ENCODE measurements around the gene AMOTL2.

The AMOTL2 gene

DNA sequence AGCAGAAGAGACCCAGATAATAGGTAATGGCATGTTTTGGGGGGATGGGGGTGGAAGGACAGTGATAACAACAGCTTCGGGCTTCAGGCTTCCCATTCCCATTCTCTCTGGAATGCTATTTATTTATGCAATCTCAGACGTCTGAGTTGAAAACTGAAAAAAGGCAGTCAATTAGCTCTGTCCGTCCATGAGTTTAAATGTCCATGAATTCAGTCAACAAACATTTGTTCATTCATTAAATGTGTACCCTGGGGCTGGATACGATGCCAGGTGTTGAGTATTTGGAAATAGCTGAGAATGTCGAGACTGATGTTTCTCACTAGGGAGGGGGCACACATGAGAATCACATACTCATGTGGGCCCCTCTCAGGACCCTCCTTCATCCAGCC, 42.4 kb downstream of the AMOTL2 start:
- DNase-seq = no peak

DNA sequence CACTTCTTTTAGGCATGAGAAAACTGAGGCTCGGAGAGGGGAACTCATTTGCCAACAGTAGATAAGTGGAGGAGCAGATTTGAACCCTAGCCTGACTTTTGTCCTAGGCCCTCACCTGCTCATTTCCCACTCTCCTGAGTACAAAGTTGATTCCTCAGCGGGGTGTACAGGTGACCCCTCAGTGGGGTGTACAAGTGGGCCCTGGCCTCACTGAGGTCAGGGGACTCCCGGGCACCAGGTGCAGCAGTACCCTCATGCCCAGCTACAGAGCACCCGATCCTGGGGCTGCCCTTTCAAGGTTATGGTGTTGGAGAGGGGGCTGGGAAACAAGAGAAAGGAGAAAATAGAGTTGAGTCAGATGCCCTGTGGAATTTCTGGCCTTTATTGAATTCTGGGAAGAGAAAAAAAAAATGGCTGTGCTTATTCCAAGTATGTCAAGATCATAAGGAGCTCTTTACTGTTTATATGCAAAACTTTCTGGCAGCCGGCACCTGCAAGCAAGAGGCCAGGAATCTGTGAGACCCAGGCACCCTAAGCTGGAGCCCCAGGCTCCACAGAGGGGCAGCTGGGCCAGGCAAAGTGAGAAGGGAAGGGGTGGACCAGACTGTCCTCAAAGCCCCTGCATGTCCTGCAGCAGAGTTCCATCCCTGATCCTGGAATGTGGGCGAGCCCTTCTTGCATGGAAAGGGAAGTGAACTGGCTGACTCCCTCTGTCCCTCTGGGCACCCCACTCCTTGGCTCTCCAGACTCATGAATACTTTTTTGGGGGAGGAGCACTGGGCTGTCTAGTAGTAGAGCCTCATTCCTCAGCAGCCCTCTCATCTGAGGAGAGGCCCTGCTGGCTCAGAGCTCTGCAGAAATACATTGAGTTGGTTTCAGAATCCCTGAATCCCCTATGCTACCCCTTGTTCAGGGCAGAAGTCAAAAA, 43.1 kb downstream of the AMOTL2 start:
- DNase-seq = no peak

DNA sequence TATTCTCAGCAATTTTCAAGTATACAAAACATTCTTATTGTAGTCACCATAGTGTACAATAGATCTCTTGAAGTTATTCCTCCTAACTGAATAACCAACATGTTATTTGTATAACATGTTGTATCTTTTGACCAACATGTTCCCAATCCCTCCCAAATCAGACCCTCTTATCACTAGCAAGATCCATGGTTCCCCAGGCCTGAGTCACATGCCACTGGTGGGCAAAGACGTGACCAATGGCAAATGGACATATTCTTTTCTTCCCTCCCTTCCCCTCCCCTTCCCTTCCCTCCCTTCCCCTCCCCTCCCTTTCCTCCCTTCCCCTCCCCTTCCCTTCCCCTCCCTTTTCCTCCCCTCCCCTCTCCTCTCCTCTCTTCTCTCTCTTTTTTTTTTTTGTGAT, 45.4 kb downstream of the AMOTL2 start:
- no peak for DNase-seq

DNA sequence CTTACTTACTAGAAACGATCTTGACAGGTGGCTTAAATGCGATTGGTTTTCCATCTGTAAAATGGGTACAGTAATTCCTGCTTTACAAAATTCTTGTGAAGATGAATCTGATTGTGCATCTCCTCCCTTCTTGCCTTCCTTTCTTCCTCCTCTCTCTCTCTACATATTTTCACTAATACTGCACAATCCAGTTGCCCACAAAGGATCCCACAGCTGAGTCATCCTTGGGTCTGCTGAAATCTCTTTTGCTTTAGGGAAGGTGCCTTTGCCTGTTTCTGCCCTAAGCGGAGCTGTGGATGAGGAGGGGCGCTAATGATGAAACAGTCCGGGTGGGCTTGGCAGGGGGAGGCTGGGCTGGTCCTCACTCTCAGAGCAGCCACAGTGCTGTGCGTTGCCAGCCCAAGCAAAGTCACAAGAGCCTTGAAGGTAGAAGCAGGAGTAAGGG, 46.1 kb downstream of the AMOTL2 start:
- no peak for DNase-seq

DNA sequence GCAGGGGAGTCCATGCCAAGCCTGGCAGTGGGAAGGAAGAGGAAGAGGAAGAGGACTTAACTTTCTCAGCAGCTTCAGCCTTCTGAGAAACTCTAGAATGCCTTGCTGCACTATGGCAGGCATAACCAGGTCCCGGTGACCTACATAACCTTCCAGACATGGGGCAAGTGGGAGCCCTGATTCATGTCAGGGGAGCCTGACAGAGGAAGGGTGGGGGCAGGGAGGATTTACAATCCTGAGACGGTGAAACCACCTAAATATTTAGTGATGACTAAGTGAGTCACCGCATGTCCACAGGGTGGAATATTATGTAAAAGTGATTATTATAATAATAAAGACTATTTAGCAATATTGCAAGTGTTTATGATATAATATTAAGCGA, 46.7 kb downstream of the AMOTL2 start:
- no peak for DNase-seq

DNA sequence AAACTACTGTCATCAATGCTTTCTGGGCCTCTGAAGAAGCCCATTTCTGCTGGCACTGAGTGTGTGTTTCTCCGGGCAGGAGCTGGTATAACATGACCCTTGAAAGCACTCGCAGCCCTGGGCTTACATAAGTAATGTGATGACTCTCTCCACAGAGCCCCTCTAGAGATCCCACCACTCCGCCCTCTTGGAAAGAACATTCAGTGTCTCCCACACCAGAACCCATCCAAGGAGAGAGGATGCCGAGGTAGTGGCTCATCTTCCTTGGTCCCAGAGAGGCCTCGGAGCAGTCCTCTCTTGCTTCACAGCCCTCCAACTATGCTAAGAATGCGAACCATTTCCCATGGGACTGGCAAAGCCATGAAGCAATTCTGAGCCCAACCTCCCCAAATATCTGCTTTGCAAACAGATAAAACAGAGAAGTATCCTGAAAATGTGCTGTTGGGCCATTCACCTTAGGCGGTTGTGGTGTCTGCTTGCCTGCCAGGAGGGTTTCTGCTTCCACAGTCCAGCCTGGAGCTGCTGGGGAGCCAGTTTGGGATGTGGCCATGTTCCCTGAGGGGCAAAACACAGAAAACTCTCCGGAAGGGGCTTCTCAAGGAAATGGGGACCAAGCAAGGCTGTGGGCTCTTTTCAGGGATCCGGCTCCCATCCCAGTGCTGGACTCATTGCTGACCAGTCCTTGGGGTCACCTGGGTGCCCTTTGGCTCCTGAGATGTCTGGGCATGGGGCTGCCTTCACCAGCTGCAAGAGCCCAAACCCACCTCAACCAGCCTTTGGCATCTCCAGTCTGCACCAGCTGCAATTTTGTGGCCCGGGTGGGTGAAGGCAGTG, 47.3 kb downstream of the AMOTL2 start:
- no peak for DNase-seq

DNA sequence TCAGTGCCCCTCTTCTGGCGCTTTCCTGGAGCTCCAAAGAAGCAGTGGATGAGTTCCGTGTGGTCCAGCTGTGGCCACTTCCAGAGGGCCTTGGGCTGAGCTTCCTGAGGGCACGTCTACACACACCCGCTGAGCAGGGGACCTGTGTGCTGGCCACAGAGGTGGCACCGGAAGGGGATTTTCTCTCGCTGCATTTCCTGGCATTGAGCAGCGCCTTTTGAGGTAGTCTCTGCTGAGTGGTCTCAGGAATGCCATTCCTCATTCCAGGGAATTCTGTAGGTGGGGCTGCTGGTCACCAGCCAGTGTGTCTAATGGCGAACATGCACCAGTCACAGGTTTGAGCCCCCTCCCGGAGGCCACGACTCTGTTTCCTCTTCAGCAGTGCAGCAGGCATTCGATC, 48.1 kb downstream of the AMOTL2 start:
- DNase-seq = no peak

DNA sequence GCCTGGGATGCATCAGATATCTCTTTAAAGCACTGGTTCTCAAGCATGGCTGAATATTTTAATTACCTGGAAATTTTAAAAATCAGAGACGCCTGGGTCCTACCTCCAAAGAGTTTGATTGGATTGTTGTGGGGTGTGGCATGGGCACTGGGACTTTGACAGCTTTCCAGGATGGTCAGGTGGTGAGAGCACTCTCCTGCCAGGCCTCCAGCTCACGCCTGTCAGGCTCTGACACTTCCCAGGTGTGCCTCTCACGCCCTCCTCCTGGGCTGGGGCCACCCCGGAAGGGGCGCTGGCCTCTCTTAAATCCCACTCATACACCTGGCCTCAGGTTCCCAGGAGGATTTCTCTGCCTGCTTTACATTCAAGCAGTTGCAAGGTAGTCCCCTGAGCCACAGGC, 48.5 kb downstream of the AMOTL2 start:
- no peak for DNase-seq

DNA sequence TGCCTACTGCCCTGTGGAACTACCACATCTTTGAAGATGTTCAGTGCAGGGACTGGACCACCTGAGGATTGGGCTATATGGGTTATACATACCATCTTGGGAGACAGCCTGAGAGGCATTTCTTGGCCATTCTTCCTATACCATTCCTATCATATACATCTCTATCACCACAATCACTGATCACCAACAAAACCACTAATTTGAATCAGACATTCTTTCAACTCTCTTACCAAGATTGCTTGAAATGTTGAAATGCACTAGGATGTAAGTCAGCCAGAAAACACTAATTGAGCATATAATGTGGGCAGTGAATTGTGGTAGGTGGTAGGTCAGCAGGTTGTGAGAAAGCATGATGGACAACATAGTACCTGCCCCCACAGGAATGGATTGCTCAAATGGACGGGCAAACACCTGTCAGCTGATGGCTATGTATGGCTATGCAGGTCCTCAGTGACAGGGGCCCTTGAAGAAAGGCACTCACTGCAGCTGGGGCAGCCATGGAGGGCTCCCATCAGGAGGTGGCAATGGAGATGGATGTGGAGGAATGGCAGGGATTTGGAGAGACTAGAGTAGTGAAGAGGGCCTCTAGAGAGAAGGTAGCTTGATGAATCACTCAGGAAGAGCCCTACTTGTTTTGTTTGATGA, 49.1 kb downstream of the AMOTL2 start:
- DNase-seq = no peak

DNA sequence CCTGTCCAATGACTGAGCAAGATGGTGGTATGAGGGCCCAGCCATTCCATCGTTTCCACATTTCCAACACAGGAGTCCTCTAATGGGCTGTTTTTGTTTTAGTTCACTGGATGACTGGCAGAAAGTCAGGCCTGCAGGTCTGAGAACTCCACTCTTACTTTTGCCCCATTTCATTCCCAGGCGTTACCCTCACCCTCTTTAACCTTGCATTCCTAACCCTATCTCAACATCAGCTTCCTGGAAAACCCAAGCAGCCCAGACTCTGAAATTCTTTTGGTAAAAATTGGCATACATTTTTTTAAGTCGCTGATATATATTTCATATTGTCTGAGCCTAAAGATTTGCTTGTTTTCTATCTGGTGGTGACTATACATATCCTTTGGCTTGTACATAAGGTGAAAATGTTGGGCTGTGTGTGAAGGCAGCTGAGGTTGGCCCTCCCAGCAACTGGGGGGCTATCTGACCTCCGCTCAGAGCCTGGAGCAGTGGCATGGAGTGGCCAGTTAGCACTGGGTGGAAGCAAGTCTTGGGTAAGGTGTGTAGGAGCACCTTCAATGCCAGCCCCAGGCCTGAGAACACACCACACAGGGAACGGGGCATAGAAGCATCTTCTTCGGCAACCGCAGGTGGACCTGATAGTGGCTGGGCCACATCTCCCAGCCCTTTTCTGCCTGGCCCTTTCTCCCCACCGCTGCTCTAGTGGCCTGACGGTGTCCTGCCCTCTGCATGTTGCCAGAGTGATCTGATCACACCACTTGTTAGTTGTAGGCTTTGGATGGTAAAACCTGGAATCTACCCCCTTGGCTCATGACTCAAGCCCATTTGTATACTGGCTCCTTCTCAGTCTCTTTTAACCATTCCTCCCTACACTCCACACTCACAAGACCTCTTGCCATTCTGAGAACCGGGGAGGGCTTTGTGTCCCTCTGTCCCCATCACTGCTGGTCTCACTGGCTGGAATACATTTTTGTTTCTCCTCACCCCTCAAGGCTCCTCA, 50.0 kb downstream of the AMOTL2 start:
- no peak for DNase-seq

DNA sequence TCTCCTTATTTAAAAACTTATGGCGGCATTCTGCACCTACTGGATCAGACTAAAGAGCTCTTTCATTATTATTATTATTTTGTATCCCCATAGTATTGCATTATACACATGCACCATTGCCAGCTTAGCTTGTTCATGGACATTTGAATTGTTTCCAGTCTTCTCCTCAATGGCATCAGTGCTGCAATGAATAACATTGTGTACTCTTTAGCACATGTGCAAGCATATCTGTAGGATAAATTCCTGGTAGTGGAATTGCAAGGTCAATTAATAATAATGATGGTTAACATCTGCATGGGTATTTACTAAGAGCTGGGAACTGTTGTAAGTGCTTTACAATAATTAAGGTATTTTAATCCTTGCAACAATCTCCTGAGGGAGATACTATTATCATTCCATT, 52.0 kb downstream of the AMOTL2 start:
- no peak for DNase-seq

DNA sequence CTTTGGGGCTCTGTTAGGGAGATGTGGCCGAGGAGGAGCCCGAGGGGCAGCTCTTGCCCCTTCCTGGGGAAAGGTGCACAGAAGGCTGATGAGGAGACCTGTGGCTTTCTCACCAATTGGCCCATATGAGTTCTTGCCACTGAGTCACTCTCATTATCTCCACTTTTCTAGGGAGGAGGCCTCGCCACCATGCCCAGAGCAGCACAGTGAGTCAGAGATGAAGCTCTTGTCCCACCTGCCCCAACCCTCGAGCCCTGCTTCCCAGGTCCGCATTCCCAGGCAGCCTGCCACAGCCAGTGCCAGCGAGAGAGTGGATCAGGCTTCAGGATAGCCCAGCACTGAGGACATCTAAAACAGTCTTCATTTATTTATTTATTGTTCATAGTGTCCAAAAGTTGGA, 53.5 kb downstream of the AMOTL2 start:
- DNase-seq = no peak

DNA sequence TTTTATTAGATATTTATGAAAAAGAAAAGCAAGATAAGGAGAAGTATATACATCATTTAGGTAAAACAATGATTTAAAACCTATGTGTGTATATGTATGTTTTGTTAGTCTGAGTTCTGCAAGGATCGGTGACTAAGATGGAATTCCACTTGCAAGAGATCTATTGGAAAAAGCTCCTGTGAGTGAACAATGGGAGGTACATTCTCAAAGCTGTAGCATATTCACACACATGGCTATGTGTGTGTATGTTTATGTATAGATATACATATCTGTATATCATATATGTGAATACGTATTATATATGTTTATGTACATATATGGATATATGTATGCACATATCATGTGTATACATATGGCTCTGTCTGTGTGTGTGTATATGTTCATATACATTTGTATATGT, 54.3 kb downstream of the AMOTL2 start:
- DNase-seq = no peak

DNA sequence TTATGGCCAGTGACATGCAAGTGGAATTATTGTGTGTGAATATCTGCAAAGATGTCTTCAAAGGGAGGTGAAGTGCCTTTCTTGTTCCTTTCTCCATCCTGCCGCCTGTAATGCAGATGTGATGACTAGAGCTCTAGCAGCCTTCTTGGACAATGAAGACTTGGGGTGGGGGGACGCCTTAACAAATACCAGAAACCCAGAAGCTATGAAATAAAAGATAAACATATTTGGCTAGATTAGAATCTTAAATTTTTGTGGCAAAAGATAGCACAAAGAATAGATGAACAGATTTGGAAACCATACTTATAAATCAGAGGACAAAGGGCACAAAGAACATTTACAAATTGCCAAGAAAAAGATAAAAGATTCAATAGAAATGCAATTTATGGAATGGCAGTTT, 56.1 kb downstream of the AMOTL2 start:
- no peak for DNase-seq

DNA sequence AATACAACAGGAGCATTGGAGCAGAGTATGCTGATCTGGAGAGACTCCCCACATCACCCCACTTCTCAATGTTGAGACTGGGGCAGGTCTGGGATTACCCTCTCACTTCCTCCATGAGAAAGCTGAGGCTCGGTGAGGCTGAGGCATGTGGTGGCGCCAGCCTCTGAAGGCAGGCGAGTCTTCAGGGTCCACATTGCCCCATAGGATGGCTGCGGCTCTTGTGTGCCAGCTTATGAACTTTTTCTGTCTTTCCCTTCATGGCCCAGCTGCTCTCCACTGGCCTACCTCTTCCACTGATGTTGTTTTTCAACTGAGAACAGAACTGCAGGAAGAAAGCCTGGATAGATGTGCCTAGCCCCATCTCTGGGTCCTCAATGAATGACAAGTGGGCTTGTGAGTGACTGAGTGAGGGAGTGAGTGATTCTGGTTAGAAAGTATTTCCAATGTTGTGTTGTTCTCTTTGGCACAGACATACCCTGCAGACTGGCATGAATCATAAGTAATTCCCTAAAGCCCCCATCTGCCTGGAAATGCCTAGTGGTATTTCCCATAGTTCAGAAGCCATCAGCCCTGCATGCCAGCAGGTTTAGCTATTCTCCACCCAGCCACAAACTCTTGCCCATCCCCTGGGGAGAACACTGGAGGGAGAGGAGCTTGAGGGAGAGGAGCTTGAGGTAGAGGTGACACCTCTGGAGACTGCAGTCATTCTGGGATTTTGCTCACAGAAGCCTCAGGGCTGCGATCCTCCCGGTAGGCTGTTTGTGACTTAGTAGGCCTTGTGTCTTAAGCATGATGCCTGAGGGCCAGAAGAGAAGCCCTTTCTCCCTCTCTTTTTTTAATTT, 56.9 kb downstream of the AMOTL2 start:
- DNase-seq = no peak

DNA sequence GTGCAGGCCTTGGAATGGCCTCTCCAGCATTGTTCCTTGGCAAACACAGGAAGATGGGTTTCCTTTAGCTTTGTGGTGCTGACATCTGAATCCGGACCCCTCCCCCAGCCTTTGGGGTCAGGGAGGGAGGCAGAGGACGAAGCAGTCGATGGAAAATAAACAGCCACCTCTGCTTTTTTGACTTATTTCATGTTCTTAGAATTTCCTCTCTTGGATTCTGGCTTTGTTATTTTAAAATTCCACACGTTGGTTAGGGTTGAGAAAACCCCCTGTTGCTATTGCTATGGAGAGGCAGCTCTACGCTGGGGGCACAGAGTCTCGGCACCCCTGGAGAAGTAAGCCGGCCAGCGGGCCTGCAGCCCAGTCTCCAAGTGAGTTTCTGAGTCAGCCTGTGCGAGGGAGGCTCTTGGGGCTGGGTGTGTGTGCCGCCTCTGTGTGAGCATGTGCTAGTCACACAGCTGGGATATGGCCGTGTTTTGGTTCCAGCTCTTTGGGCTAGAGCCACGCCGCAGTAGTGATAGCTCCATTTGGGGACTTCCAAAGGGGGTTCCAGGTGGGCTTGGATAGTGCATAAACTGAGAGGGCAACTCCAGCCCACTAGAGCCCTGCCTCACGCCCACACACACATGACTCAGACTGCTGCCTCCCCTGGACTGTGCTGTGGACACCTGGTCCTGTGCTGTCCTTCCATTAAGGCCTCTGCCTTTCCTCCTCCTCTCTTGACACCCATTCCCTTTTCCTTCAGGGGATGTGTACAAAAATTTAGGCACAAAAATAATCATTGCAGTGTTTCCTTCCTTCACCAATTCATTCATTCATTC, 58.8 kb downstream of the AMOTL2 start:
- no peak for DNase-seq

DNA sequence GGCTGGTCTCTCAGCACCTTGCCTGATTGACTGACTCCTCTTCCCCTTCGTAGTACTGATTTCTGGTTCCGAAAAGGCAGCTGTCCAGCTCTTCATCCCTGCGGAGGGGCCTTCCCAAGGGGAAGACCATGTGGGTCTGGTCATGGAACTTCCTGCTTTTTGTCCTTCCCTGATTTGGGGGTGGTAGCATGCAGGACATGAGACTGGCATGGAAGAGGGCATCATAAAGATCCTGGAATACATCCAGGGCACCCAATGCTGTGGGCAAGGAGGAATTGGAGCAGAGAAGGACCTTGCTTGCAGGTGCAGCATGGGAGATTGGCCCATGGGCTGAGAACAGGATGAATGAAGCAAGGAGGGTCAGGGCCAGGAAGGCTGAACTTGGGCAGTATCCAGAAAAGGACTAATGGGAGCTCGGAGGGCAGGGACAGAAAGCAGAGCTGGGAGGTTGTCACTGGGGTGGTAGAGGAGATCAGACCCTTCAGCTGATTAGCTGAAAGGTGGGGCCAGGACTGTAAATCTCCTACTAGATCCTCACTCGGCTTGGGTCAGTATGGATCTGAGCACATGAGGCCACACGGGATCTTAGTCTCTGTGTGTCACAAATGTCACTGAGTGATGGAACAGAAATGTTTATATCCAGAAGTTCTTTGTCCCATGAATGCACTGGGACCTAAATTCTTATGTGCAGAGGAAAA, 59.5 kb downstream of the AMOTL2 start:
- DNase-seq = no peak

DNA sequence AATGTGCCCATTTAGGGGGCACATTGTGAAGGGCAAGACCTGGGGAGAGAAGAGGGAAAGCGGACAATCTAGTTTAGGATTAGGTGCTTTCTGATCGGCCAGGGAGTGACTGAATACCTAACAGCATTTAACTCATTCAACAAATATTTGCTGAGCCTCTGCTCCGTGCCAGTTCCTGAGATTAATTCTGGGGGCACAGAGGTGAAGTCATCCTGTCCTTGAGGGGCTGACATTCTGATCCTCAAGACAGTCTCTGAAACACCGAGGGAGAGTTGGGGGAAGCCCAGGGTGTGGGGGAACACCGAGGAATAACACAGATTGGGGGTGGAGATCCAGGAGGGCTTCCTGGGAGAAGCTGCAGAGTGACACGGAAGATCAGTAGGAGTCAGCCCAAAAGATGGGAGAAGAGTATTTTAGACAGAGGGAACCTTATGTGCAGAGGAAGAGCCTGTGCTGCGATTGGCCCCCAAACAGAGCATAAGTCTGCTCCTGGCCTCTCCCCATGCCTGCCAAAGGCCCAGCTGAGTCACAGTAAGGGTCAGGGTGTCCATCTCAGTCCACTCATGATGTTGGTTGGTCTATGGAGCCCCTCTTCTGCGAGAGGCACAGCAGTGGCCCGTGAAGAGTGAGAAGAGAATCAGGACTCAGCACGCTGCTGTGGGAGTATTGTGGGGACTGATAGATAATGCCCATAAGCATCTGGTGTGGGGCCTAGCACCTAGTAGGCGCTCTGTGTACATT, 60.2 kb downstream of the AMOTL2 start:
- DNase-seq = no peak
